Measurements from ENCODE around the gene PUM2.

DNA sequence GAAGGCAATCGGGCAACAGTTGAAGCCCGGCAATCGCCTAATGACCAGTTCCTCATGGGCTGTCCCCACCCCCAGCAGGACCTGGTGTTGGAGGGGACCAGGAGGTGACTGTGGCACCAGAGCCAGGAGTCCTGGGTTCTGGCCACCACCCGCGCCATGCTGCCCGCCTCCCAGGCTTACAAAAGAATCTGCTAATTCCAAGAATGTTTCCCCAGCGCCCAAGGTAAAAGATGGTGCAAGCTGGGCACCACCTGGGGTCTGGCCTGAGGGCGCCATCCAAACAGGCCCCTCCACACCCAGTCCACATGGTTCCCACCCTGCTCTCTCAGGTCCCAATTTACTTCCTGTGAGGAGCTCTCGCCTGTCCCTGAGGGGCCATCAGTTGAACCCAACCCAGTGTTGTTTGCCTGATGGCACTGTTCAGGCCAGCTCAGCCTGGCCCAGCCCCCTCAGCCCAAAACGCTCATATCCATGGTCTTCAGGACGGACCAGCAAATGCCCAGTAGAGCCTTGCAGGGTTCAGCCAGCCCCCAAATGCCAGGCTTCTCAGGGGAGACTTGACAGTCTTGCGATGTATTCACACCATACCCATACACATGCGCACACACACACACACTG is 130.8 kb downstream of the PUM2 start:
- TF ChIP-seq, protein P1, sequence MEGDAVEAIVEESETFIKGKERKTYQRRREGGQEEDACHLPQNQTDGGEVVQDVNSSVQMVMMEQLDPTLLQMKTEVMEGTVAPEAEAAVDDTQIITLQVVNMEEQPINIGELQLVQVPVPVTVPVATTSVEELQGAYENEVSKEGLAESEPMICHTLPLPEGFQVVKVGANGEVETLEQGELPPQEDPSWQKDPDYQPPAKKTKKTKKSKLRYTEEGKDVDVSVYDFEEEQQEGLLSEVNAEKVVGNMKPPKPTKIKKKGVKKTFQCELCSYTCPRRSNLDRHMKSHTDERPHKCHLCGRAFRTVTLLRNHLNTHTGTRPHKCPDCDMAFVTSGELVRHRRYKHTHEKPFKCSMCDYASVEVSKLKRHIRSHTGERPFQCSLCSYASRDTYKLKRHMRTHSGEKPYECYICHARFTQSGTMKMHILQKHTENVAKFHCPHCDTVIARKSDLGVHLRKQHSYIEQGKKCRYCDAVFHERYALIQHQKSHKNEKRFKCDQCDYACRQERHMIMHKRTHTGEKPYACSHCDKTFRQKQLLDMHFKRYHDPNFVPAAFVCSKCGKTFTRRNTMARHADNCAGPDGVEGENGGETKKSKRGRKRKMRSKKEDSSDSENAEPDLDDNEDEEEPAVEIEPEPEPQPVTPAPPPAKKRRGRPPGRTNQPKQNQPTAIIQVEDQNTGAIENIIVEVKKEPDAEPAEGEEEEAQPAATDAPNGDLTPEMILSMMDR (IDR thresholded peaks at IDR 0.05; ENCODE audit: insufficient read depth, low read length, poor library complexity, severe bottlenecking) = no peak
- no peak for TF ChIP-seq EZH2phosphoT487 (conservative IDR thresholded peaks at IDR 0.05; ENCODE audit: low read length)
